GM21619 (cell line): ENCODE results near the gene SMURF2.

Experiments
- ATAC-seq: cut with Tn5 transposase; IDR thresholded peaks from one replicate; pipeline ENCODE4 v1.9.1; 2021; ENCODE audit not compliant: unreplicated experiment

SMURF2 gene

GRCh38 chr17:64544742-64545141 lies 117.4 kb downstream of the SMURF2 start:
- no peak for ATAC-seq

- no peak for ATAC-seq
These were observed 121.9 kb downstream of the SMURF2 start for GRCh38 chr17:64540118-64540776.

- ATAC-seq: no peak
These were observed 123.5 kb downstream of the SMURF2 start for GRCh38 chr17:64538508-64539130.

GRCh38 chr17:64537488-64537887 lies 124.6 kb downstream of the SMURF2 start:
- no peak for ATAC-seq

- ATAC-seq: no peak
These were observed 125.2 kb downstream of the SMURF2 start for GRCh38 chr17:64536913-64537312.

GRCh38 chr17:64535357-64535756 lies 126.8 kb downstream of the SMURF2 start:
- no peak for ATAC-seq

- ATAC-seq: no peak
These were observed 127.9 kb downstream of the SMURF2 start for GRCh38 chr17:64534187-64534586.

- no peak for ATAC-seq
These were observed 128.3 kb downstream of the SMURF2 start for GRCh38 chr17:64533784-64534183.

GRCh38 chr17:64532409-64532808 lies 129.7 kb downstream of the SMURF2 start:
- no peak for ATAC-seq

- ATAC-seq: no peak
These were observed 130.1 kb downstream of the SMURF2 start for GRCh38 chr17:64531955-64532371.

- no peak for ATAC-seq
These were observed 132.9 kb downstream of the SMURF2 start for GRCh38 chr17:64529221-64529620.

- ATAC-seq: no peak
These were observed 134.2 kb downstream of the SMURF2 start for GRCh38 chr17:64527914-64528313.

GRCh38 chr17:64520359-64520758 lies 141.7 kb downstream of the SMURF2 start:
- ATAC-seq: no peak

GRCh38 chr17:64519601-64520000 lies 142.5 kb downstream of the SMURF2 start:
- ATAC-seq: no peak

- ATAC-seq: no peak
These were observed 146.3 kb downstream of the SMURF2 start for GRCh38 chr17:64515829-64516228.

GRCh38 chr17:64515419-64515818 lies 146.7 kb downstream of the SMURF2 start:
- ATAC-seq: no peak

- ATAC-seq: no peak
These were observed 152.9 kb downstream of the SMURF2 start for GRCh38 chr17:64509179-64509578.

GRCh38 chr17:64508683-64509082 lies 153.4 kb downstream of the SMURF2 start:
- ATAC-seq: no peak

- ATAC-seq: peak; percentile 19
These were observed 154.7 kb downstream of the SMURF2 start for GRCh38 chr17:64507413-64507782.

- ATAC-seq: peak; percentile 60
These were observed 155.3 kb downstream of the SMURF2 start, which contains the start of gene CEP95 for GRCh38 chr17:64506576-64507412. Gene CEP95 (plus strand): TSS chr17:64506977. CDS start chr17:64507098, 121 bp downstream.

- peak; percentile 49 for ATAC-seq
These were observed 155.9 kb downstream of the SMURF2 start, which contains the start of gene DDX5 for GRCh38 chr17:64506201-64506575. Gene DDX5 (minus strand): TSS chr17:64506289. CDS start chr17:64506119, 170 bp downstream.
